Cardiac muscle cell (in vitro differentiated cells and primary cell): ENCODE results near the gene VWA8. TPM values are rescaled to one million over a fixed set of nuclear protein-coding genes. Genes with fewer than 3 reads are reported as not detected.
A peak's percentile ranks its signal among the peaks of the same experiment; 100 is the strongest.

Experiments
- DNase-seq, 2 donors: peaks; one replicate each; pipeline versions ENCODE4 v3.0.0 to v3.0.0-alpha.2; 2010 to 2017; ENCODE audit warnings: low read depth in 1 of 2, low spot score in 1 of 2
- H3K27ac ChIP-seq: fragments of 200-600 bp; sonication (generic); 2 replicates; pipeline ENCODE4 v1.5.1; 2016
- H3K27me3 ChIP-seq: fragments of 200-600 bp; sonication (generic); 2 replicates; pipeline ENCODE4 v1.6.0; 2016; ENCODE audit warnings: control low read depth
- H3K36me3 ChIP-seq: fragments of 200-600 bp; sonication (generic); 2 replicates; pipeline ENCODE4 v1.5.1; 2016; ENCODE audit warnings: control low read depth
- H3K4me1 ChIP-seq: fragments of 200-600 bp; sonication (generic); 2 replicates; pipeline ENCODE4 v1.8.1; 2017; ENCODE audit warnings: low read depth, mild to moderate bottlenecking, mixed run types
- H3K4me3 ChIP-seq: fragments of 200-600 bp; sonication (generic); 2 replicates; pipeline ENCODE4 v1.5.1; 2016; ENCODE audit warnings: mild to moderate bottlenecking
- H3K9me3 ChIP-seq: fragments of 200-600 bp; sonication (generic); 2 replicates; pipeline ENCODE4 v1.5.1; 2017; ENCODE audit warnings: low read depth, mild to moderate bottlenecking, control low read depth
- CTCF ChIP-seq: IDR thresholded peaks from 2 replicates; pipeline ENCODE4 v1.5.1; 2012; ENCODE audit warnings: low read depth, mild to moderate bottlenecking, low read length
- polyA plus RNA-seq: library from polyadenylated mRNA; unstranded; fragments of >200 nt; fragmentation: Nextera tagmentation; extraction: Ambion mirVana; gene quantifications from 2 replicates; pipeline ENCODE4 v1.2.1, GENCODE V29; 2016
- total RNA-seq: library from RNA; depleted of rRNA; stranded (reverse); fragments of >200 nt; gene quantifications from 2 replicates; pipeline ENCODE4 v1.2.3, GENCODE V29; 2016

The VWA8 gene
- total and polyA plus RNA-seq, 2 experiments from 2014 or later, result 9.4 to 22.9 TPM

- H3K27me3 ChIP-seq, result no peaks in the 10 kb centered on the region
- H3K36me3 ChIP-seq, result no peaks in the 10 kb centered on the region
- no peaks in the 10 kb centered on the region for H3K4me1 ChIP-seq
- H3K9me3 ChIP-seq, result no peaks in the 10 kb centered on the region
- H3K4me3 ChIP-seq, result no peak overlapping the region
- no peak for TF ChIP-seq CTCF
- no peak overlapping the region for H3K27ac ChIP-seq
- no peak for DNase-seq
These were observed 250.1 kb downstream of the VWA8 start for GRCh38 chr13:41710771-41711170.

GRCh38 chr13:41709511-41709910, 251.4 kb downstream of the VWA8 start:
- no peak overlapping the region for H3K4me3 ChIP-seq
- no peaks in the 10 kb centered on the region for H3K36me3 ChIP-seq
- peak in 1 of 2 donors; percentile 13 for DNase-seq
- H3K27ac ChIP-seq, result no peak overlapping the region
- no peaks in the 10 kb centered on the region for H3K9me3 ChIP-seq
- no peaks in the 10 kb centered on the region for H3K4me1 ChIP-seq
- no peaks in the 10 kb centered on the region for H3K27me3 ChIP-seq
- TF ChIP-seq CTCF, result no peak

- H3K27me3 ChIP-seq, result no peaks in the 10 kb centered on the region
- H3K36me3 ChIP-seq, result no peaks in the 10 kb centered on the region
- H3K4me3 ChIP-seq, result no peak overlapping the region
- H3K27ac ChIP-seq, result no peak overlapping the region
- peak in 1 of 2 donors; percentile 52 for DNase-seq
- H3K4me1 ChIP-seq, result no peaks in the 10 kb centered on the region
- TF ChIP-seq CTCF, result no peak
- no peaks in the 10 kb centered on the region for H3K9me3 ChIP-seq
These were observed 252.2 kb downstream of the VWA8 start for GRCh38 chr13:41708713-41709112.

GRCh38 chr13:41707194-41707821, 253.6 kb downstream of the VWA8 start:
- DNase-seq, result peak in 1 of 2 donors; percentile 44
- TF ChIP-seq CTCF, result no peak

GRCh38 chr13:41706152-41706551, 254.8 kb downstream of the VWA8 start:
- DNase-seq, result peak in 1 of 2 donors; percentile 9
- Histone ChIP-seq H3K9me3 (no peaks in the 10 kb centered on the region), H3K4me3 (no peak overlapping the region), H3K27me3 (no peaks in the 10 kb centered on the region), H3K4me1 (no peaks in the 10 kb centered on the region), H3K36me3 (no peaks in the 10 kb centered on the region), H3K27ac (no peak overlapping the region)
- TF ChIP-seq CTCF, result no peak

More at GRCh38 chr13:41707194-41707821, 253.6 kb downstream of the VWA8 start:
- Histone ChIP-seq H3K9me3 (no peaks in the 10 kb centered on the region), H3K27me3 (no peaks in the 10 kb centered on the region), H3K4me3 (no peak overlapping the region), H3K27ac (no peak overlapping the region), H3K4me1 (no peaks in the 10 kb centered on the region), H3K36me3 (no peaks in the 10 kb centered on the region)
